HG03159 (cell line): ENCODE data around the gene HOXD9.

Source experiments
- ATAC-seq: cut with Tn5 transposase; IDR thresholded peaks from one replicate; pipeline ENCODE4 v1.9.1; 2021; ENCODE audit warnings: mild to moderate bottlenecking, moderate library complexity; ENCODE audit not compliant: unreplicated experiment

Gene HOXD9

DNA sequence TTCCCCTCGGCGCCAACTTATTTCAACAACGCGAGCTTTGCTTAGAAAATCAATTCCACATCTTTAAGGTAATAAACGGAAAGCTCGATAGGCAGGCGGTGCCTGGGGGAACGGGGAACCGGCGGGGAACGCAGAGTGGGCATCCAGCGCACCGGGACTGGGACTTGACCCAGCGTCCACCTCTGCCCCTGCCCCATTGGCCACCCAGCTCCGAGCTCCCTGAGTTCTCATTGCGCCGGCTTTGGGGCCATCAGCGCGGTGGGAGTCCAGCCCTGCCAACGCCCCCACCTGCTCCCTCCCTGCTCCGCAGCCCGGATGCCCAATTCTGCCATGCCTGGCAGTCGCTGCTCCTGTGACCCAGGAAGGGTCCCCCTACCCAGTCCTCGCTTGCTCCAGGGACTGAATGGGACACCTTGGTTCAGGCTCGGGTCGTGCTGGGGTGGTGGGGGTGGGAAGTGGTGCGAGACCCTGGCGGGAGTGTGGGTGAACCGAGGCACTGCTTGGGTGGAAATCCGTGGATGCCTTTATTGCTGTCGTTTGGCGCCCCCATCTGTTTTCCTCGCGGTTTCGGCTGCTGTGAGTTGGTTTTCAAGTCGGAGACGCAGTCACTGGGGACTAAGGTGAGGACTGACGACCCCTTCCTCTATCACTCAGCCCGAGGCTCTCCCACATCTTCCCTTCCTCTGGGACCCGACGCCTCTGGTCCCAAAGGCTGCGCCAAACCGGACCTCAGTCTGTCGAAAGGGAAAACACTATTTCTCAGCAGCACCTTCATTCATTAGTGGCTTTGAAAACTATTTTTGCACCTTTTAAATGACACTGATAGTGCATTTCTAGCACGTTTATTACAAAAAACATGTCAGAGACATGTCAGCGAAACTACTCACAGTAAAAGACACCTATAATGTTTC is 36.4 kb upstream of the HOXD9 start:
- no peak for ATAC-seq

DNA sequence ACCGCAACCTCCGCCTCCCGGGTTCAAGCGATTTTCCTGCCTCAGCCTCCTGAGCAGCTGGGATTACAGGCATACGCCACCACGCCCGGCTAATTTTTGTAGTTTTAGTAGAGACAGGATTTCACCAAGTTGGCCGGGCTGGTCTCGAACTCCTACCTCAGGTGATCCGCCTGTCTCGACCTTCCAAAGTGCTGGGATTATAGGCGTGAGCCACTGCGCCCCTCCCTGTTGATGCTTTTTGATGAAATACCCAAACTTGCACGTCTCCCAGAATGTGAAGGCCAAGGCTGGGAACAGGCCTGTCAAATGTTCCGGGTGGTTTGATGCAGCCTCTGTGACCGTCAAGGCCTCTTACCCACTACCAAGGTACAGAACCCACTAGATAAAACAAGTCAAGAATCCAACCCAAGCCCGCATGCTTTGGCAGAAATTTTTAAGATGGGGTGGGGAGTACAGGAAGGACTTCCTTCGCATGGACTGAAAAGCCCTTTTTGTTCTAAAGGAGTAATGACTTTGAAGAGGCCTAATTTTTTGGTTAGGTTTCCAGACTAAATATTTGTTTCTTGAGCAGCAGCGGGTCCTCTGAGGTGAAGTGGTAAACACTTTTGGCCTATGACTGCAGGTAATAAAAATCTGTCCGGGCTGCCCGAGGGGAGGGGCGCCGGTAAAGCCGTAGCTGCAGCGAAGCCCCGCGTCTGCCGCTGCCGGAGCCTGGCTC is 35.0 kb upstream of the HOXD9 start:
- ATAC-seq, result no peak

DNA sequence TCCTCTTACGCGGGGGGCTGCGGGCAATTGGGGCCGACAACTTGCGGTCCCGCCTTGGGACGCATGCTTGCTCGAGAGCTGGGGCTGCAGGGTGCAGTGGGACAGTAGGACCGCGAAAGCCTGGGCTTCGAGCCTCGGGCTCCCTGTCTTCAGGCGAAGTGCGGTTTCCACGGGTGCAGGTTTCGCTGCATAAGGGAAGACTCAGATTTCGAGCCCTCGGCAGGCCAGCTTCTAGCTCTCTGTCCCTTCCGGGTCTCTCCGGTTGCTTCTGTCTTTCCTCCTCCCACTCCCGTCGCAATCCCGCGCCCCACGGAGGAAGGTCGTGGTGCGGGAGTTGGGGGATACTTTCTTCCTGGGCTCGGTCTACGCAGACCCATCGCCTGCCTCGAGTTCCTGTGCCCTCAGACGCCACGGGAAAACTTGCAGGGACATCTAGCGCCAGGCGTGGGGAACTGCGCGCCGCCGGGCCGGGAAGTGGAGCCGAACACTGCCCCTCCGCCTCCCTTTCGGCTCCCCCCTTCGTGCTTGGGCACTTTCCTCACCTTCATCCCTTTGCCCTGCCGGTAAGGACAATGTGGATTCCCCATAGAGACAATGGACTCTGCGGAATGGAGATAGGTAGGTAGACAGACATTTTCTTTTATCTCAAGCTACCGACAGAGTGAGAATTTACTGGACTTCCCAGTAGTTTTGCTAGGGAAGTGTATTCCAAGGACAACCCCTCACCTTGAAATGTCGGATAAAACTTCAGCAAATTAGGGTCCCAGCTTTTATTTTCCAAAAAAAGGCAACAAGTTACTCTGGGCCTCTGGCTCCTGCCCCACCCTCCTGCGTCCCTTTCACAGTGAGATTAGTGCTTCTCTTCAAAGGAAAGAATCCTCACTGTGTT is 34.2 kb upstream of the HOXD9 start:
- ATAC-seq, result no peak

DNA sequence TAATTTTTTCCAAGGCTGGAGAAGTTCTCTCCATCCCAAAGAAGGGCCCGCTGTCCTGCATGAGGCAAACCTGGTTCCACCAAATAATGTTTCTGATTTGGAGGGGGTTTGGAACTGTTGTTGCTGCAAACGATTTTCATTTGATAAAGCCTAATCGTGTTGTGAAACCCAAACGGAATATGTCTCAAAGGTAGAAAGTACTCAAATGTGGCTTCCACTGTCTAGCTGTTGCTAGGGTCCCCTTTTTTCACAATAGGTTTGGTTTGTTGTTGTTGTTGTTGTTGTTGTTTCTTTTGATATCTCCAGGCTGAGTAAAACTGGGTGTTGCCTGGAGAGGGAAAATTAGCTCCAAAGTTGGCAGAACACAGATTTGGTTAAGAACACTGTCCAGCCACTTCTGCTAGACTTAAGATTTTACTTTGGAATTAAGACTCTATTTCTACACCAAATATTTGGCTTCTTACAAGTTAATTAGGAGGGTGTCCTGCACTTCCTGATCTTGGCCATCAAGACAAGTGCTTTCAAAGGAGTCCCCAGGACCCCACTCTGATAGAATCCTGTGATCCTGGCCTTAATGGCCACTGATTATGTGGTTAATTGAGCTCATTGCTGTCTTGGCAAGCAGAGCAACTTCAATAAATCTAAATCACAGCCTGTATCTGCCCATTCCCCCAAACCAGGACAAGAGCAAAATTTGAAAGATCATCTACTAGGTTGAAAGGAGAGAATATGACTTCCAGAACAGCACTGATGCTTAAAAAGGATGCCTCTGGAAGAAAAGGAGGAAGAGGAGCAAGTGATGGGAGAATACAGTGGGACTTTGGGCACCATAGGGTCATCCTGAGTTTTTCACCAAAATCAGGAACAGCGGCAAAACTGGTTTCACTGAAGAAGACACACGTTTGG is 33.3 kb upstream of the HOXD9 start:
- ATAC-seq, result no peak

DNA sequence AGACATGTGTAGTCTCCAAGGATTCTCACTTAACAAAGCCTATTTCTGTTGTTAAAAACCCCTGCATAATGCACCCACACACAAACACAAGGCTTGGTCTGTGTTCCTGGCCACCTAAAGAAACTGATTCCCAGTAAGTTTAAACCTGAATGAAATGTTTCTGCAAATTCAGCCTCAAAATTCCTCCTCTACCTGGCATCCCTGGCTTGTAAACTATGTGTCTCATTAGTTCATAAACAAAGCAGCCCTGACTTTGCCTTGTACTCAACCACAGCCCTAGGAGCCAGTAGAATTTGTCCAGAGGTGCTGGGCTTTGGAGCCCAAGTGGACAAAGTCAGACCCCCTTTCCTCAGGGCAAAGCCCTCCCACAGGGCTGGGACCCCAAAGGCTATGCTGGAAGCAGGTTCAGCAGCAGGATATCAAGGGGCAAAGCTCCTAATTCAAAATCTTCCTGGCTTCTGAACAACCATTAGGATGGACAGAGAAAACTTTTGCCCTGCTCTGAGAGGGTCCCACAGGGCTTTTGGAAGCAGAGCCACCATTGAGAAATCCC is 32.6 kb upstream of the HOXD9 start:
- ATAC-seq, result no peak

DNA sequence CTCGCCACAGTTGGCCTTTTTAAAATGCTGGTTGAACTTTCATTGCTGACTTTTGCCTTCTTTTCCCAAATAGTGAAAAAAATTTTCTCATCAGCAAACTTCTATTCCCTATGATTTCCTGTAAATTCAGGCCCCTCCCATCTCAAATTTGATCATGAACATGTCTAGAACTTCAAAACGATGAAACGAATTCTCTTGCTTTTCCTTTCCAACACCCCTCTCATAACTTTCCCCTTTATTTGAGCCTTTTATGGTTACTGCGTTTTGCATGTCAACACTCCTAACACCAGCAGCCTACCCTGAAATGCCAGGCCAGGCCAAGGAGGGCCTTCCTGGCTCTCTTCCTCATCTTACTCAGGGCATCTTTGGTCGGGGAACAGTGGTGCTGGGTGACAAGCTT is 31.7 kb upstream of the HOXD9 start:
- no peak for ATAC-seq

DNA sequence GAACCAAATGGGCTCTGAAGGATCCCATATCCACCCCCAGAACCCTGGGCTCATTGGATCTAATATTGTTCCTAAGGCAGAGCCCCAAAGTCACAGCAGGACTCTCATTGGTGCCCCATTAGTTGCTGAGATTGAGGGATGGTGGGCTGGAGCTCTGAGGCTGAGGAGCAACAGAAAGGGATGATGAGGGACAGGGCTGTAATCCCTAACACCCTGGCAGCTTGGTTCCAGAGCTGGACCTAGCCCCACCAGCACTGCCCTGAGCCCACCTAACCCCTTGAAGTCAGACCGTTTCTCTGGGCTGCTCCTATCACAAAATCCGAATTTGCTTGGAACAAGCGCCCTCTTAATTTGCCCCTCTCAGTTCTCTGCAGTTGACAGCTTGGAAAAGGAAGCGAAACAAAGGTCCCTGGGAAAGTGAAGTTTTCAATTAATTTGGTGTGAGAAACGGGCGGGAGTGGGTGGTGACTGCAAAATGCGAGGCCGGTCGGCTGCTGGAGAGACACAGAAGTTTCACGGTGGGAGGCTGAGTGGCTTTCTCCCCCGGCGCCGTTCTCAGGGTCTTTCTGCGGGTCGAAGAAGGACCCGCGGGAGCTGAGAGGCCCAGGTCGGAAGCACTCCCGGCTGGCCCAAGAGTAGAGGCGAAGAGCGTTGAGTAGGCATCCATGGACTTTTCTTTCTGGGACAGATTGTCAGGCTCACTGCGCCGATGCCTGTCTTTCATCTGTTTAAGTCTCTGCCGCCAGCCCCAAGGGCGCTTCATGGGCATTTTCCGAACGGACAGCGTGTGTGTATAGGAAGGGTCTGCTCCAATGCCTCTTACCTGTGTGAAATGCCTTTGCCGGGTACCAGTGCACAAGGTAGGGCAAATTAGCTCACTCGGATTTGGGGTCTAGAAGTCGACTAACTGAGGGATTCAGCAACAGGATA is 30.9 kb upstream of the HOXD9 start:
- ATAC-seq, result no peak

DNA sequence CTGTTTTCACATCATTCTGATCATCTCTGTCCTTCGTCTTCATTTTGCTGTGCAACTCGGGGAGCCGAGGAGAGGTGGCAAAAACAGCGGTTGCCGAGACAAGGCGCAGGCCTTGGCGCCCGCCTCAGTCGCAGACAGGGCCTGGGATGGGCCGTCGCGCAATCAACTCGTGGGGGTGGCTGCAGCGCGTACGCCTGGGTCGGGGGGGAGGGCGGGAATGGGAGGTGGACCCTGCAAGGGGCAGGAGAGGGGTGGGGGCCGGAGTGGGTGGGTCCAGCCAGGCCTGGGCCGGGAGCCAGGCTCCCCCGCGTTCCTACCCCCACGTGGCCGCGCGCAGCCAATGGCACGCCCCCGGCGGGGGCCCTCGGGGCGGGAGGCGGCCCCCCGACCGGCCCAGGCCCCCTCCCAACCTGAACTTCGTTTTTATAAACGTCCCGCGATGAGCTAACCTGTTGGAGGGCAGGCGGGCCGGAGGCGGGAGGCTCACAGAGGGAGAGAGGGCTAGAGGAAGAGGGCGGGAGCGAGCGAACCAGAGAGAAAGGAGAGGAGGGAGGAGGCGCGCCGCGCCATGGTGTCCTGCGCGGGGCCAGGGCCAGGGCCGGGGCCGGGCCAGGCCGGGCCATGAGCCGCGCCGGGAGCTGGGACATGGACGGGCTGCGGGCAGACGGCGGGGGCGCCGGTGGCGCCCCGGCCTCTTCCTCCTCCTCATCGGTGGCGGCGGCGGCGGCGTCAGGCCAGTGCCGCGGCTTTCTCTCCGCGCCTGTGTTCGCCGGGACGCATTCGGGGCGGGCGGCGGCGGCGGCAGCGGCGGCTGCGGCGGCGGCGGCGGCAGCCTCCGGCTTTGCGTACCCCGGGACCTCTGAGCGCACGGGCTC is 30.0 kb upstream of the HOXD9 start, which contains the start of gene HOXD13:
TSS of gene HOXD13 (plus strand) at position 452 of the 875 bp plus-strand sequence. CDS start at position 622, 170 bp downstream.
- ATAC-seq, result no peak

DNA sequence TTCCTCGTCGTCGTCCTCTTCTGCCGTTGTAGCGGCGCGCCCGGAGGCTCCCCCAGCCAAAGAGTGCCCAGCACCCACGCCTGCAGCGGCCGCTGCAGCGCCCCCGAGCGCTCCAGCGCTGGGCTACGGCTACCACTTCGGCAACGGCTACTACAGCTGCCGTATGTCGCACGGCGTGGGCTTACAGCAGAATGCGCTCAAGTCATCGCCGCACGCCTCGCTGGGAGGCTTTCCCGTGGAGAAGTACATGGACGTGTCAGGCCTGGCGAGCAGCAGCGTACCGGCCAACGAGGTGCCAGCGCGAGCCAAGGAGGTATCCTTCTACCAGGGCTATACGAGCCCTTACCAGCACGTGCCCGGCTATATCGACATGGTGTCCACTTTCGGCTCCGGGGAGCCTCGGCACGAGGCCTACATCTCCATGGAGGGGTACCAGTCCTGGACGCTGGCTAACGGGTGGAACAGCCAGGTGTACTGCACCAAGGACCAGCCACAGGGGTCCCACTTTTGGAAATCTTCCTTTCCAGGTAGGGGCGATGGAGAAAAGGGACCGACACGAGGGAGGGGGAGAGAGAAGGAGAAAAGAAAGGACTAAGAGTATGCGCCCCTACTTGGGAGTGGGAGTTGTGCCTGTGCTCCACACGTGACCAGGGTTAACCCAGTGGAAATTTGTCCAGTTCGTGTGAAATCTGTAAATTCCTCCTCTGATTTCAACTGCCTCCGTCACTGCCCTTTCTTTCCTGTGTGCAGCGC is 29.2 kb upstream of the HOXD9 start:
- no peak for ATAC-seq

DNA sequence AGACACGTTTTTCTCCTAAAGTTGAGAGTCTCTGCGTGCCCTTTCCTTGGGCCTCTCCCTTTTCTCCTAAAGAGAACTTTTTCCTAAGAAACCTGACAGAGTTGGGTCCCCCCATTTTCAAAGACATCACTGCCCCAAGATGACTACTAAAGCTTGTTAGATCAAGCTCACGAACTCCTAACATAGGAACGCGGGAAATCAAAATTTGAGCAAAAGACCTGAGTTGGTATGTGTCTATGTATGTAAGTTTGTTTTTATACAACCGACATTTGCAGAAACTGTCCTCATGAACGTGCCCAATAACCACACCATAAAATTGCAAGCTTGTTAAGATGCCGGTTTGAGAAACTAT is 28.6 kb upstream of the HOXD9 start:
- no peak for ATAC-seq

DNA sequence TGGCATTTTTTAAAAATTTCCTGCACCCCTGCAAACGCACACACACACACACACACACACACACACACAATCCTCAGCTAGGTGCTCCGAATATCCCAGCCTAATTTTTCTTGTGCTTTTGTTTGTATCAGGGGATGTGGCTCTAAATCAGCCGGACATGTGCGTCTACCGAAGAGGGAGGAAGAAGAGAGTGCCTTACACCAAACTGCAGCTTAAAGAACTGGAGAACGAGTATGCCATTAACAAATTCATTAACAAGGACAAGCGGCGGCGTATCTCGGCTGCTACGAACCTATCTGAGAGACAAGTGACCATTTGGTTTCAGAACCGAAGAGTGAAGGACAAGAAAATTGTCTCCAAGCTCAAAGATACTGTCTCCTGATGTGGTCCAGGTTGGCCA is 28.2 kb upstream of the HOXD9 start:
- ATAC-seq, result no peak

DNA sequence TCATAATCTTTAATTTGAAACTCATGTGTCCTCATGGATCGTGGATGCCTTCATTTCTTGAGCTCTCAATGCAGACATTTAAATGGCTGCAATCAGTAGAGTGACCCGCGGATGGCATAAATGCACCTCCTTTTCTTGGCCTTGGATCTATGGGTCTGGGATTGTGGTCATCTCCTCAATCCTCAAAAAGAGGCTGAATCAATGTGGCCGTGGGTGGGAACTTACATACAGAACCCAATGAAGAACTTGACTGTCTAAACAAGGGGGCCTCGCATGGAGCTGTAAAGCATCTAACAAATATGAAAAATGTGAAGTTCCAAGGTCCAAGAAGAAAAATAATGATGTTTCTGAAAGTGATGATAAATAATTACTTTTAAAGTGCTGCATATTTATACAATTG is 27.1 kb upstream of the HOXD9 start:
- ATAC-seq, result no peak

DNA sequence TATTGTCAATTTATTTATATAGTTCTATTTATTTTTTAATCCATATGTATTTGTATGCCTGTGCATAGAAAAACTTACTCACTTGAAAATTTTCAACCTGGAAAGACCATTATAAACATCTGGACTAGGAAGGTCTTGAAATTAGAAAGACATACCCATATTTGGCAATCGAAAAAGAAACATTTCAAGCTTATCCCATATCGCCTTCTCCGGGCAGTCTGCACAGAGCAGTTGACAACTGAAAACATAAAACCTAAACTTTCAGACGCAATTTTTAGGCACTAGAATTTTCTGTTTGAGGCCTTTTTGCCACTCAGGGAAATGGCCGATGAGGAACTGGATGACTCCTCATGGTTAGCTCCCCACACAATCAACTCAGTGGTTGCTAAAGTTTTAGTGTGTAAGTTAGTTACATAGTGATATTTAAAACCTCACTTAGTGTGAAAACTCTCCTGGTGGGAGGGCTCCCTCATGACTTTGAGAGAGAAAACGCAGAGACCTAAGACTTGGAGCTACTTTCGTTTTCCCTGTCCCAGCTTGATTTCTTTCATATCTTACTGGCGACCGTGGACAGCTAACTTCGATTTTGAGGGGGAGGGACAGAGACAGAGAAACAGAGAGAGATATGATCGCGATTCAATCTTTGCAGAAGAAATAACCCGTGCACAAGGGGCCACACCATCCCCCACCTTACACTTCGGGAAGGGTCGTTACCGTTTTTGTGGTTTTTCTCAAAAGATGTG is 26.1 kb upstream of the HOXD9 start:
- ATAC-seq, result no peak

DNA sequence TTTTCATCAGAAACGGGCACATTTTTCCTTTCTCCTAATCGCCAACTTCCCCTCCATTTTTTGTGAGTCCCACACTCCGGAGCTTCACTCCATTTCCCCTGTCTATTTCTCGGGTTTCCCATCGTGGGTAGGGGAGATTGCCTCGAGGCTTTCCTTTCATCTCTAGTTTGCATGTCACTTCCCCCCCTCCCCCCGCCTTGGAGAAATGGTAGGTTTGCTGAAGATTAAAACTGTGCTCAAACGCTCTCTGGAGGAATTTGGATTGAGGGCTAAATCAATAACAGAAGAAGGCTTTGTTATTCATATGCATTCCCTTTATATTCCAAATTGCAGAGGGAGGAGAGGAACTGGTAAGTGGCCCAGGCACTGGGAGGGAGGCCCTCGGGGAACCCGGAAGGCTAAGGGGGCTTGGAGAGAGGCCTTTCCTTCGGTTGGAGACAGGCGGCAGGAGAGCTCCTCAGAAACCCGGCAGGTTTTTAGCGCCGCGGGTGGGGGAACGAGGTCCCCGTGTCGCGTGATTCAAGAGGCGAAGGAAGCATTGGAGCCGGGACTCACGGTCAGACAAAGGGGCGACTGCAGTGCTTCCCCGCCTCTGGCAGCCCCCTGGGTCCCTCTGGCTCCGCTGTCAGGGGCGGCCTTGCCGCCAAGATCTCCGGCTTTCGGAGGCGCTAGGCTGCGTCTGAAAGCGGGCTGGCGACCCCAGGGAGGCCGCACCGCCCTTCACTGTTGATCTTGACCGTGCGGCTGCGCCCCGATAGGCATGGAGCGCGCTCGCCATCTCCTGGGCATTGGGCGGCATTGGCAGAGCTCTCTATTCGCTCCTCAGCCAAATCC is 25.3 kb upstream of the HOXD9 start:
- ATAC-seq, result peak; percentile 82

DNA sequence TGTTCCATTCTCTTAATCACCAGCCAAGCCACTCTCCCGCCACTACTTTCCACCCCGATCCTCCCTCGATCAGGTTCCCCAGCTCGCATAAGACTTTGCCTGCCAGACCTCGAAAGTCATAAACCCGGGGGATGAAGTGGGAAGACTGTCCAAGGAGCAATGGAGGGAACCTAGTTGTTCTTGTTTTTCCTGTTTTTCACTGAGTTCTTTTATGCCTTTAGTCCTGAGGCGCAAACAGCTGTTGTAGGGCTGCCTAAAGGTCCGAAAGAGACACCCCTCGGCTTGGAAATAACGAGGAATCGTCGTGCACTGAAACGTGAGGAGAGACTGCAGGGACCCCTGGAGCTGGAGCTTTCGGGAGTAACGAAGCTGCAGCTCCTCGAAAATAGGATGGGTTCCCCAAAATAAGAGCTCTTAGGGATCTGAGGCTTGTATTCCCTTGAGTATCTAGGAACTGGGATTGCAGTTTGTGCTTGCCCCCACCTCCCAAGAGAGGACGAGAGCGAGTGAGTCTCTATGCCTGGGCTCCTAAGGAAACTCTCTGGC is 24.6 kb upstream of the HOXD9 start:
- no peak for ATAC-seq
